ENCODE measurements around the gene C4BPB.

GRCh38 chr1:207051191-207051943 is 37.3 kb upstream of the C4BPB start, which contains the start of gene YOD1:
- no peak for TF ChIP-seq POLR2A (IDR thresholded peaks at IDR 0.05; ENCODE audit: low read depth, low read length)
- no peak for TF ChIP-seq POLR2AphosphoS5 (IDR thresholded peaks at IDR 0.05; ENCODE audit: low read depth, low read length)
- no peak for TF ChIP-seq TAF1 (IDR thresholded peaks at IDR 0.05; ENCODE audit: low read depth, low read length)
- no peak for TF ChIP-seq PAX5 (IDR thresholded peaks at IDR 0.05; ENCODE audit: insufficient read depth, low read length, severe bottlenecking)

Measured in GM12891 (cell line).